ENCODE data around the gene SLC22A6.

DNA sequence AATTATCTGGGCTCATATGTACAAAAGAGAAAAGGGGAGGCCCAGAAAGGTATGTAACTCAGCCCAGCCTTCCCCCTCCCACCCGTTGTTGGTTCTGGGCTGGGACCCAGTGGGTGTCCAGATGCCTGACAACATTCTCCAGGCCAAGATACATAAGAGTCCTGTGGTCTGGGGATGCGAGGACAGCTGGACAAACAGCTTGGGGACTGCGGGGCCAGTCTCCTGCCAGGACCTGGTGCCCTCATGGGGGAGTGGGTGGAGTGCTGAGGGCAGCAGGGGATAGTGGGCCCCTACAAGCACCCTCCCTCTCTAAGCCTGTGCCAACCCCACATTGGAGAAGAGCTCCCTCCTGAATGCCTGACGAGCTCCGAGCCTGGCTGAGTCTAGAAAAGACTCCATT is 3.5 kb upstream of the SLC22A6 start:
- TF ChIP-seq CTCF (IDR thresholded peaks at IDR 0.05), result no peak
- TF ChIP-seq POLR2AphosphoS5 (IDR thresholded peaks at IDR 0.05), result no peak
- TF ChIP-seq POLR2A (IDR thresholded peaks at IDR 0.05), result no peak
- no peak for TF ChIP-seq EP300 (IDR thresholded peaks at IDR 0.05)
